HG02970 (cell line): ENCODE data around the gene FAM217B.
"Not testable (repeated sequence)": the region's sequence is repeated elsewhere in the genome, so short reads cannot be mapped to it uniquely, and the experiment has no call there.

ENCODE experiments used
- ATAC-seq: cut with Tn5 transposase; IDR thresholded peaks from one replicate; pipeline ENCODE4 v1.9.1; 2021; ENCODE audit warnings: mild to moderate bottlenecking, moderate library complexity, moderate number of reproducible peaks; ENCODE audit not compliant: unreplicated experiment, low FRiP score

The FAM217B gene

GRCh38 chr20:59938221-59938620 lies 2.0 kb upstream of the FAM217B start:
- no peak for ATAC-seq

DNA sequence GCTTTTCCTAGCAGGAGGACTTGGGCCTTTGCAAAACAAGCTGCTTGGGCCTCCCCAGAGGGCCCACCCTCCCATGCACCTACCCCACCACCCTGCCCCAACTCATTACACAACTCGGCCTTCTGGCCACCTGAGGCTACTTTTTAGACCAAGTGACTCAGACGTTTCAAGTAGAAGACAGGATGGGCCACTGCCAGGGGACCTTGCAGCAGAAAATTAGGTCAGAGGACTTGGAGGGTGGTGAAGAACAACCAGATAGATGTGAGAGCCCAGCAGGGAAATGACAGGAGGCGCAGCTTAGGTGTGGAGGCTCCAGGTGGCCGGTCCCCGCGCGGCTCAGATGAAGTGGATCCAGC lies 1.5 kb upstream of the FAM217B start:
- ATAC-seq = no peak

DNA sequence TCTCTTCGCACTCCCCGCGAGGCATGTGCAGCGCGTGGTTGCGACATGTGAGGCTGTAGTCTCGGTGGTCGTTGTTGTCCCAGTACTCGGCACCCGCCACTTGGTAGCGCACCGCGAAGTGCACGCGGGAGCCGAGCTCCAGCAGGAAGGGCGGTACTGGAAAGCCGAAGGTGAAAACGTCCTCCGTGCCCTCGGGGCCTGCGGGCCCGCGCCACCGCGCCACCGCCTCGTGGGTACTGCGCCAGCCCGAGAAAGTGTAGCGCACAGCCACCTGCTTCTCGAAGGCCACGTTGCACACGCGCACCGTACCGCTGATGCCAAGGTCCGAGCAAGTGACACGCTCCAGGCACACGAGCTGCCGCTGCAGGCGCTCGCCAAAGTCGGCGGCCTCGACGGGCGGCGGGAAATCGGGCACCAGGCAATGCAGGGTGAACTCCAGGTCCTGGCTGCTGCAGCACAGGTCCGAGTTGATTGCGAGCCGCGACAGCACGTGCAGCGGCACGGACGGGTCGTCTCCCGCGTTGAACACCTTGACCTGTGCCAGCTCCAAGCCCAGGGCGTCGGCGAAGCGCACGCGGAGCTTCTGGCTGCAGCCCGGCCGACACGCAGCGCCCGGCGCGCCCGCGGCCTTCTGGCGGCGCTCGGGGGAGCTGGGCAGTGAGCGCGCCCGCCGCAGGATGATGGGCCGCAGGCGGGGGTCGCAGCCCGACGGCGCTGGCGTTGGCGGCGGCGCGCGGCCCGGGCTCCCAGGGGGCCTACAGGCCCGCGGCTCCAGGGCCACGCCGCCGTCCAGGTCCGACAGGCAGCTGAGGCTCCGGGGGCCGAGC lies 924 bp upstream of the FAM217B start:
- no peak for ATAC-seq

DNA sequence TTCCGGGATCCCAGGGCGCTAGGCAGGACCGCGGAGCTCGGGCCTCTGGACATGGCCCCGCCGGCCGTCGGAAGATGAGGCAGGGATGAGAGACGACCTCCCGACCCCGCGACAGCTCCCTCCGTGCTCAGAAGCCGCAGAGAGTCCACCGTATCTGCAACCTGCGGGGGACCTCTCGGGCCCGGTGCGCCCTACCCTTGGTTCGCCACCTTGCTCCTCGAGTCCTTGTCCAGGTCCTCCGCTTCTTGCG lies 385 bp upstream of the FAM217B start:
- peak; percentile 33 for ATAC-seq

DNA sequence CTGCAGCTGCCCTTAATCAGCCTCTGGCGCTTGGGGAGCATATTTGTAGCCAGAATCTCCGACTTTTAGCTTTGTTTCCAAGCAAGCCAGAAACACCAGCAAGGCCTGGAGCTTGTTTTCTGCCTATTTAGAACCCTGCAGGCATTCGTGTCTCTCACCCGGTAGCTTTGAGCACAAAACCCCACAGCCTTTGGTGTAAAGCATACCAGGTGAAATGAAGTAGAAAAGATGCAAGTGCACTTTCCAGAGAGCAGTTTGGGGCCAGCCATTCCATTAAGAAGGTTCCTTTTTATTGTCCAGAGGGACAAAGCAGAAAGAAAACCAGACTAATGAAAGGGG lies 736 bp downstream of the FAM217B start:
- ATAC-seq = no peak

DNA sequence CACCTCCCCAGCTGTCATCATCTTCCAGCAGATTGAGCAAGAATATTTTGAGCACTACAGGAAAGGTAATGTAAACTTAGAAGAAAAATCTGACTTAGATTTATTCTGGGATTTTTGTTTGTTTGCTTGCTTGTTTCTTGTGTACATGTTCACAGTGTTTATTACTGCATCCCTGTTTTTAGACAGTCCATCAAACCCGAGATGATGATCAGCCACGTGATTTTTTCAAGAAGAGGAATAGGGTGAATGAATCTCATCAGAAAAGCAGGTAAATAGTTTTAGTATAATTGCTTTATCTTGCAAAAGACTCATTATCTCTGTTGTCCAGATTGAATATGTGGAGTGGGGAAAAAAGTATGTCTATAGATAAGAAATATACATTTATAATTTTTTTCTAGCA lies 2.1 kb downstream of the FAM217B start:
- no peak for ATAC-seq

- no peak for ATAC-seq
Measured at GRCh38 chr20:59944726-59945125, 4.5 kb downstream of the FAM217B start.

- no peak for ATAC-seq
Measured at GRCh38 chr20:59945175-59945574, 5.0 kb downstream of the FAM217B start.

GRCh38 chr20:59945731-59946130 lies 5.5 kb downstream of the FAM217B start:
- ATAC-seq = no peak

- no peak for ATAC-seq
Measured at GRCh38 chr20:59947376-59947775, 7.2 kb downstream of the FAM217B start.

GRCh38 chr20:59948212-59948611 lies 8.0 kb downstream of the FAM217B start:
- no peak for ATAC-seq

GRCh38 chr20:59948828-59949720 lies 8.9 kb downstream of the FAM217B start:
- no peak for ATAC-seq

- ATAC-seq = no peak
Measured at GRCh38 chr20:59949911-59950310, 9.7 kb downstream of the FAM217B start.

DNA sequence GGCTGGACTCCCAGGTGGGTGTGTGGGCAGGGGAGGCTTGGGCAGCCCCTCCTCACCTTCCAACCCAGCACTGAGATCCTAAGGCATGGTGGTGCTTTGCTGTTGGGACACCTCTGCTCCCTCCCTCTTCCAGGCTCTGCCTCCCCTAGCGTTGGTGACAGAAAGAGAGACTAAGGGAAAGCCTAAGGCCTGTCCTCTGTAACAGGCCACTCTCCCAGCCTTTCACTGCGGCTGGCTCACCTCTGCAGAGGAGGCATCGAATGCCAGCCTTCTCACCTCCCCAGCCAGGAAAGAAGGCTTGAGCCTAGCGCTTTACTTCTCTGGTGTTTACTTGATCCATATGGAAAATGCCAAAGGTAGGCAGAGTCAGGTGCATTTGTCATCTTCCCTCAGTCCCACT lies 14.5 kb downstream of the FAM217B start:
- ATAC-seq = no peak

GRCh38 chr20:59955131-59955796 lies 15.1 kb downstream of the FAM217B start:
- ATAC-seq = no peak

DNA sequence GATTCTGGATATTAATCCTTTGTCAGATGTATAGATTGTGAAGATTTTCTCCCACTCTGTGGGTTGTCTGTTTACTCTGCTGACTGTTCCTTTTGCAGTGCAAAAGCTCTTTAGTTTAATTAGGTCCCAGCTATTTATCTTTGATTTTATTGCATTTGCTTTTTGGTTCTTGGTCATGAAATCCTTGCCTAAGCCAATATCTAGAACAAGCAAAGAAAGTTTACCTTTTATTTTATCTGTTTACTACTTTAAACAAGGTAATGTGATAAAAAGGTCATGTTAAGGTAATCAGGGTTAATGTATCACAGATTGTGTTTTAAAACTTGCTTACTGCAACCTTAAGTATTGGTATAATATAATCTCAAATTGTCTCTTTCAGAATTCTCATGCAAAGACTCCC lies 17.4 kb downstream of the FAM217B start:
- not testable (repeated sequence) for ATAC-seq

DNA sequence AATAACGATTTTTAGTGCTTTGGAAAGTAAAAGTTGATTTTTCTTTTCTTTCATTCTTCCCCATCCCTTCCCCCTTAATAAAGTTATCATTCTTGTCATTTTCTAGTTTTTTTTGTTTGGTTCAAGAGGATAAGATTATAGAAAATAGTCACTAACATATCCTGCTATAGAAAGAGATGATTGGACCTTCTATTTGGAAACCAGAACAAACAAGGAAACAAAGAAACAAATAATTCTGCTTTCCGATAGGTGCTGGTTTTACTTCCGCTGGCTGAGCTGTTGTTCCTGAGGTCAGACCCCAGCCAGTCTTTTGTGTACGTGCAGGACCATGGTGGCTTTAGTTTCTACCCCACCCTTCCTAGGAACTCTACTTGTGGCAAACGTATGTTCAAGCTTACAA lies 17.9 kb downstream of the FAM217B start, which contains the start of gene CDH26:
CDH26 (plus strand) TSS at position 301 of the 400 bp plus-strand sequence. CDS start 304 bp downstream, outside the sequence.
- ATAC-seq = no peak

DNA sequence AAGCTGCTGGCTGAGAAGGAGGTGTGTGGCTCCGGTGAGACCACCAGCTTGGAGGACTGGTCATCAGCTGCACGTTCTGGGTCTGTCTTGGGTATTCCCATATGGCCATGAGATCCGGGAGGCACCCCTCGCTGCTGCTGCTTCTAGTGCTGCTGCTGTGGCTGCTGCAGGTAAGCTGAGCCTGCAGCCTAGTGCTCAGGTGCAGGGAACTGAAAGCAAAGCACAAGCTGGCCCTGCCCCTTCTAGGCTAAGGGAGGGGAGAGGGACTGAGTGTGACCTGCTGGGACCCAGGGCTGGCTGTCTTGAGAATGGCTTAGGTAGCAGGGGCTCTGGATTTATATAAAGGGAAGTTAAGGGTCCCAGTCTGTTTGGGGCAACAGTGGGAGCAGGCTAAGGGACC lies 18.4 kb downstream of the FAM217B start:
- no peak for ATAC-seq

DNA sequence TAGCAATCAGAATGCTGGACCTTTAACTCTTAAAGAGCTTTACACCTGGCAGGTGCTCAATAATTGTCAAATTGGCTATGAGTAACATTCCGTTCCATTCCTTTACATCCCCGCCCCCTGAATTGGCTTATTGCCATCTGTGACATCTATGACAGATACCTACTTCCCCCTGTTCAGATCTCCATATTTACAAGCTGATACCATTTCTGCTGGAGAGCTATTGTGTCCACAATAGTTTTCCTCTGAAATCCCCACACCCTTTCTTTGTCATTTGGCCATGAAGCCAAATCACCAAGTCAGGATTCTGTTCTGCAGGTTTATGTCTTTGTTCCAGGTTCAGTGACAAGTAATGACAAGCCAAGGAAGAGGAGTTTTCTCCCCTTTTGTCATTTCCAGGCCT lies 21.2 kb downstream of the FAM217B start:
- ATAC-seq = no peak

DNA sequence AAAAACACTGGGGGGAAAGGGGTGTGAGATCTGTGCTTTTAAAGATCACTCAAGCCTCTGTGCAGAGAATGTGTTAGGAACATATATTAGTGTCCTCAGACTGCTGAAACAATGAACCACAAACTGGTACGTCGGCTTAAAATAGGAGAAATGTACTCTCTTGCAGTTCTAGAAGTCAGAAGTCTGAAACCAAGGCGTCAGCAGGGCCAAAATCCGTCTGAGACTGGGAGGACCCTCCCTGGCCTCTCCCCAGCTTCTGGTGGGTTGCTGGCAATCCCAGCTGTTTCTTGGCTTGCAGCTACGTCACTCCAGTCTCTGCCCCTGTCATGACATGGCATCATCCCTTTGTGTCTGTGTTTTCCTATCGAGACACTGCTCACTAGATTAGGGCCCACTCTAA lies 22.0 kb downstream of the FAM217B start:
- ATAC-seq = no peak

DNA sequence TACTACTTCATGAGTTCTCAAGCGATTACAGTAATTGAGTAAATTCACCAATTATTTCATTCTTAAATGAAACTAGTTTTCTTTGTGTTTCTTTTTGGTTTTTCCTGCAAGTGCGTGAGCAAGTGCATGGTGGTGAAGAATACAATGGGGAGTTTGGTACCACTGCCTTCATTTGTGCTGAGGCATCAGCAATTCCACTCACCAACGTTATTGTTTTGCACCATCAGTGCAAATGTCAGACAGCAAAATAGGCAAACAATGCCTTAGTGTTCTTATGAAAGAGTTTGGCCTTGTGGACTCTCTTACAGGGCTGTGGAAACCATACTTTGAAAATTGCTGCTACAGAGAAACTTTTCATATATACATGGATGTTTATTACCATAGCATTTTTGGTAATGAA lies 26.2 kb downstream of the FAM217B start:
- ATAC-seq = no peak
